Measurements from ENCODE around the gene UBAP1L.

UBAP1L gene

DNA sequence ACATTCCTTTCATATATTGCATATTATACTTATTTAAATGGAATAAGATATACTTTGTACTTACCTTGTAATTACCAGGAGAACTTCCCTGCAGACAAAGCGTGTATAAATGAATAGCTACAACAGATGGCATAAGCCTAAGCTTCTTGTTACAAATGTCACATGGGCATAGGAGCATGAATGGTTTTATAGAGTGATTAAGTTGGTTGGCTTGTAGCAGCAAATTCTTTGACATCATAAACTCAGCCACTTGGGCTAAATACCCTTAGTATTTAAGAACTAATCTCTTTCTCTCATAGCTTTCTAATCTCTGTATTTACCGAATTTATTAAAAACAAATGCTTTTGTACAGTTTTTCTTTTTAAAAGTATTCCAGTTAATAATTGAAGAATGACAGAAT is at the start of gene UBAP1L:
TSS of gene UBAP1L (minus strand) at position 115 of the 400 bp plus-strand sequence. CDS start 8,985 bp downstream, outside the sequence.
- H3K4me2 ChIP-seq (ENCODE audit: low read depth, low read length, poor library complexity, severe bottlenecking), result no peak within 1 kb of the TSS
- peaks cover 20% of the 10 kb centered on the region for H3K36me3 ChIP-seq (ENCODE audit: low read length)
- TF ChIP-seq, protein P1, sequence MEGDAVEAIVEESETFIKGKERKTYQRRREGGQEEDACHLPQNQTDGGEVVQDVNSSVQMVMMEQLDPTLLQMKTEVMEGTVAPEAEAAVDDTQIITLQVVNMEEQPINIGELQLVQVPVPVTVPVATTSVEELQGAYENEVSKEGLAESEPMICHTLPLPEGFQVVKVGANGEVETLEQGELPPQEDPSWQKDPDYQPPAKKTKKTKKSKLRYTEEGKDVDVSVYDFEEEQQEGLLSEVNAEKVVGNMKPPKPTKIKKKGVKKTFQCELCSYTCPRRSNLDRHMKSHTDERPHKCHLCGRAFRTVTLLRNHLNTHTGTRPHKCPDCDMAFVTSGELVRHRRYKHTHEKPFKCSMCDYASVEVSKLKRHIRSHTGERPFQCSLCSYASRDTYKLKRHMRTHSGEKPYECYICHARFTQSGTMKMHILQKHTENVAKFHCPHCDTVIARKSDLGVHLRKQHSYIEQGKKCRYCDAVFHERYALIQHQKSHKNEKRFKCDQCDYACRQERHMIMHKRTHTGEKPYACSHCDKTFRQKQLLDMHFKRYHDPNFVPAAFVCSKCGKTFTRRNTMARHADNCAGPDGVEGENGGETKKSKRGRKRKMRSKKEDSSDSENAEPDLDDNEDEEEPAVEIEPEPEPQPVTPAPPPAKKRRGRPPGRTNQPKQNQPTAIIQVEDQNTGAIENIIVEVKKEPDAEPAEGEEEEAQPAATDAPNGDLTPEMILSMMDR (IDR thresholded peaks at IDR 0.05; ENCODE audit: insufficient read depth, low read length, poor library complexity, severe bottlenecking), result no peak
- no peak for TF ChIP-seq EZH2phosphoT487 (conservative IDR thresholded peaks at IDR 0.05; ENCODE audit: low read length)
- no peak within 1 kb of the TSS for H3K27ac ChIP-seq (ENCODE audit: low read depth, low read length)
- H3F3A ChIP-seq (ENCODE audit: insufficient read depth), result no peaks in the 10 kb centered on the region
- H3K9ac ChIP-seq (ENCODE audit: low read length), result no peak within 1 kb of the TSS
- H4K20me1 ChIP-seq (ENCODE audit: low read depth, low read length), result no peaks in the 10 kb centered on the region
- H3K27me3 ChIP-seq (ENCODE audit: low read length), result no peaks in the 10 kb centered on the region
- H3K9me2 ChIP-seq (replicated peaks; ENCODE audit: insufficient read depth, low read length), result no peaks in the 10 kb centered on the region
- H3K79me2 ChIP-seq (ENCODE audit: insufficient read depth, low read length), result no peaks in the 10 kb centered on the region
- H2AFZ ChIP-seq (ENCODE audit: low read depth, low read length, severe bottlenecking), result no peak within 1 kb of the TSS
- no peaks in the 10 kb centered on the region for H3K9me3 ChIP-seq (ENCODE audit: insufficient read depth, low read length)
- H3K4me3 ChIP-seq (ENCODE audit: insufficient read depth, low read length, poor library complexity, severe bottlenecking), result no peak within 1 kb of the TSS

DNA sequence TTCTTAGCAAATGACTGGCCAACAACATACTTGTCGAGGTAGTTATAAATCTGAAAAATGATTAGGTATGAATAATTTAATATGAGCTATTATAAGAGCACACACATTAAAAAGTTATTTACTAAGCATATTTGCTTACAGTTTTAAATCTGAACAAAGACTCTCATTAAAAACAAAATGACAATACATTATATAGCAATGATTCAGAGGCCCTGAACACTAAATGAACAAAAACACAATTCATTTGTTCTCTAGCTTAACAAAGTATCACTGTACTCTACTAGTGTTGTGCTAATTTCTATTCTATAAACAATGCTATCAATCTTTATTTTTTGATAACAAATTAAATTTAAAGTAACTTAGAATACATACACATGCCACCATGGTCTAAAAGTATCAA is 49.1 kb upstream of the UBAP1L start:
- Histone ChIP-seq H3K9me3 (ENCODE audit: insufficient read depth, low read length) (no peaks in the 10 kb centered on the region), H3K9ac (ENCODE audit: low read length) (no peak overlapping the region), H3K9me2 (replicated peaks; ENCODE audit: insufficient read depth, low read length) (no peaks in the 10 kb centered on the region), H3K27me3 (ENCODE audit: low read length) (no peaks in the 10 kb centered on the region), H3K27ac (ENCODE audit: low read depth, low read length) (no peak overlapping the region), H3K4me3 (ENCODE audit: insufficient read depth, low read length, poor library complexity, severe bottlenecking) (no peak overlapping the region), H4K20me1 (ENCODE audit: low read depth, low read length) (no peaks in the 10 kb centered on the region), H2AFZ (ENCODE audit: low read depth, low read length, severe bottlenecking) (no peak overlapping the region), H3K4me2 (ENCODE audit: low read depth, low read length, poor library complexity, severe bottlenecking) (no peak overlapping the region), H3K79me2 (ENCODE audit: insufficient read depth, low read length) (0 out of 2 replicates have a peak, but pooled peaks cover 5% of the 10 kb centered on the region), H3F3A (ENCODE audit: insufficient read depth) (peaks cover 4% of the 10 kb centered on the region; the same call in 1 of the 2 replicates), H3K36me3 (ENCODE audit: low read length) (peaks cover 35% of the 10 kb centered on the region; the same call in 1 of the 2 replicates)
- TF ChIP-seq, protein P1 (IDR thresholded peaks at IDR 0.05; ENCODE audit: insufficient read depth, low read length, poor library complexity, severe bottlenecking), result no peak
- no peak for TF ChIP-seq EZH2phosphoT487 (conservative IDR thresholded peaks at IDR 0.05; ENCODE audit: low read length)

DNA sequence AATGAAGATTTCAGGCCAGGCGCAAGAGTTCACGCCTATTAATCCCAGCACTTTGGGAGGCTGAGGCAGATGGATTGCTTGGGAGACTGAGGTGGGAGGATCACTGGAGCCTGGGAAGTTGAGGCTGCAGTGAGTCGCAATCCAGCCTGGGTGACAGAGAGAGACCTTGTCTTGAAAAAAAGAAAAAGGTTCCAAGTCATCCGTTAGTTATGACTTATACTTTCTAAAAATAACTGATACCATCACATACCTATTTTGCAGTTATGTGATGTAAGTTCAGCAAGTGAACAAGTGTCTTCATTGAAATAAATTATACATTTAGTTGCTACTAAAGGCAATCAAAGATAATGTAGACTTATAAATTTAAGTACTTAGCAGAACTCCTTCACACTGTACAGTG is 48.0 kb upstream of the UBAP1L start:
- no peaks in the 10 kb centered on the region for H4K20me1 ChIP-seq (ENCODE audit: low read depth, low read length)
- H3F3A ChIP-seq (ENCODE audit: insufficient read depth), result peaks cover 4% of the 10 kb centered on the region; the same call in 1 of the 2 replicates
- no peaks in the 10 kb centered on the region for H3K27me3 ChIP-seq (ENCODE audit: low read length)
- no peaks in the 10 kb centered on the region for H3K9me3 ChIP-seq (ENCODE audit: insufficient read depth, low read length)
- H3K4me2 ChIP-seq (ENCODE audit: low read depth, low read length, poor library complexity, severe bottlenecking), result no peak overlapping the region
- no peak overlapping the region for H3K4me3 ChIP-seq (ENCODE audit: insufficient read depth, low read length, poor library complexity, severe bottlenecking)
- no peak for TF ChIP-seq EZH2phosphoT487 (conservative IDR thresholded peaks at IDR 0.05; ENCODE audit: low read length)
- TF ChIP-seq, protein P1 (IDR thresholded peaks at IDR 0.05; ENCODE audit: insufficient read depth, low read length, poor library complexity, severe bottlenecking), result no peak
- H2AFZ ChIP-seq (ENCODE audit: low read depth, low read length, severe bottlenecking), result no peak overlapping the region
- no peaks in the 10 kb centered on the region for H3K9me2 ChIP-seq (replicated peaks; ENCODE audit: insufficient read depth, low read length)
- peaks cover 45% of the 10 kb centered on the region; the same call in 1 of the 2 replicates for H3K36me3 ChIP-seq (ENCODE audit: low read length)
- H3K27ac ChIP-seq (ENCODE audit: low read depth, low read length), result no peak overlapping the region
- H3K9ac ChIP-seq (ENCODE audit: low read length), result no peak overlapping the region
- 0 out of 2 replicates have a peak, but pooled peaks cover 5% of the 10 kb centered on the region for H3K79me2 ChIP-seq (ENCODE audit: insufficient read depth, low read length)

Measured in SU-DHL-6 (cell line).